Liver (tissue), 9 donors: ENCODE measurements around the gene ATP5F1D. TPM values are rescaled to one million over a fixed set of nuclear protein-coding genes. Genes with fewer than 3 reads are reported as not detected.
A peak's percentile ranks its signal among the peaks of the same experiment; 100 is the strongest.

Experiments
- DNase-seq: peaks from one replicate; pipeline ENCODE4 v3.0.0-alpha.2; 2017; ENCODE audit warnings: low spot score
- H3K27ac ChIP-seq, 2 donors: one replicate each; pipeline ENCODE4 v1.7.0; 2013; ENCODE audit warnings: inconsistent platforms in 2 of 2, low read length in 2 of 2, control low read depth in 1 of 2, low read depth in 1 of 2, mild to moderate bottlenecking in 1 of 2
- H3K27me3 ChIP-seq, 4 donors: one replicate each; pipeline versions ENCODE4 v1.6.1 to v1.7.0; 2013; ENCODE audit warnings: low read length in 3 of 4, inconsistent platforms in 1 of 4, mild to moderate bottlenecking in 1 of 4, moderate library complexity in 1 of 4; ENCODE audit not compliant: control insufficient read depth in 4 of 4, insufficient read depth in 4 of 4
- H3K36me3 ChIP-seq, 4 donors: one replicate each; pipeline versions ENCODE4 v1.6.1 to v1.7.0; 2013; ENCODE audit warnings: low read length in 3 of 4, mild to moderate bottlenecking in 3 of 4, low read depth in 1 of 4, moderate library complexity in 1 of 4; ENCODE audit not compliant: control insufficient read depth in 4 of 4, insufficient read depth in 3 of 4
- H3K4me1 ChIP-seq, 4 donors: one replicate each; pipeline versions ENCODE4 v1.6.1 to v1.7.0; 2013; ENCODE audit warnings: low read length in 3 of 4, mild to moderate bottlenecking in 3 of 4, moderate library complexity in 1 of 4; ENCODE audit not compliant: control insufficient read depth in 4 of 4, insufficient read depth in 4 of 4
- H3K4me3 ChIP-seq, 3 donors: one replicate each; pipeline versions ENCODE4 v1.6.1 to v1.7.0; 2013; ENCODE audit warnings: low read length in 3 of 3, control low read depth in 1 of 3, low read depth in 1 of 3, mild to moderate bottlenecking in 1 of 3
- H3K9ac ChIP-seq, 2 donors: one replicate each; pipeline ENCODE4 v1.7.0; 2013; ENCODE audit warnings: low read length in 2 of 2, mild to moderate bottlenecking in 2 of 2, moderate library complexity in 2 of 2, control low read depth in 1 of 2, low read depth in 1 of 2
- H3K9me3 ChIP-seq, 4 donors: one replicate each; pipeline versions ENCODE4 v1.6.1 to v1.7.0; 2013; ENCODE audit warnings: low read length in 3 of 4; ENCODE audit not compliant: control insufficient read depth in 4 of 4
- HNF4A ChIP-seq, 2 donors: conservative IDR thresholded peaks; 2 replicates each; pipeline ENCODE4 v1.6.1; 2016; ENCODE audit warnings: antibody characterized with exemption in 2 of 2, mild to moderate bottlenecking in 2 of 2
- NR2F2 ChIP-seq: IDR thresholded peaks from 2 replicates; pipeline ENCODE4 v1.6.1; 2016; ENCODE audit warnings: antibody characterized with exemption
- RAD21 ChIP-seq, 2 donors: IDR thresholded peaks; 2 replicates each; pipeline ENCODE4 v1.6.1; 2016; ENCODE audit warnings: antibody characterized with exemption in 2 of 2, mild to moderate bottlenecking in 2 of 2
- TAF1 ChIP-seq: conservative IDR thresholded peaks from 2 replicates; pipeline ENCODE4 v1.6.1; 2016; ENCODE audit warnings: antibody characterized with exemption, mild to moderate bottlenecking
- WGBS: extraction: QIAGEN DNeasy Blood & Tissue Kit; methylation state at CpG from one replicate; pipeline ENCODE4 v1.1.7; 2013; 5-methylcytosine and 5-hydroxymethylcytosine counted together
- polyA plus RNA-seq, 2 donors: library from polyadenylated mRNA; stranded (reverse) in 1 of 2; unstranded in 1 of 2; fragments of 200-250 nt in 1 of 2; fragments of >200 nt in 1 of 2; fragmentation: Nextera tagmentation in 1 of 2; extraction: Ambion mirVana in 1 of 2; gene quantifications; one replicate each; pipeline versions ENCODE4 v1.2.1 to v1.2.3, GENCODE V29; 2013 to 2015
- total RNA-seq, 2 donors: library from RNA; depleted of rRNA; stranded (reverse); fragments of >200 nt; gene quantifications; one replicate each; pipeline ENCODE4 v1.2.3, GENCODE V29; 2014
- TF ChIP-seq, protein P1 (sequence below): fragments of 150-350 bp; IDR thresholded peaks from 2 replicates; pipeline ENCODE4 v1.5.1; 2017; ENCODE audit warnings: improper control_type of control experiment, low read depth, low read length; ENCODE audit not compliant: missing input control
- TF ChIP-seq, protein P2 (sequence below): IDR thresholded peaks from 2 replicates; pipeline ENCODE4 v1.6.1; 2016; ENCODE audit warnings: antibody characterized with exemption, mild to moderate bottlenecking
- TF ChIP-seq, protein P3 (sequence below): IDR thresholded peaks from 2 replicates; pipeline ENCODE4 v1.6.1; 2016; ENCODE audit warnings: antibody characterized with exemption
- TF ChIP-seq, protein P4 (sequence below): IDR thresholded peaks from 2 replicates; pipeline ENCODE4 v1.6.1; 2016; ENCODE audit warnings: antibody characterized with exemption
- donor health status: healthy.
- donor health status: healthy.
- donor health status: healthy.
- donor health status: healthy.
- donor health status: healthy.

Gene ATP5F1D
- total and polyA plus RNA-seq, 4 donors = 20.2 to 315 (median 145) TPM

DNA sequence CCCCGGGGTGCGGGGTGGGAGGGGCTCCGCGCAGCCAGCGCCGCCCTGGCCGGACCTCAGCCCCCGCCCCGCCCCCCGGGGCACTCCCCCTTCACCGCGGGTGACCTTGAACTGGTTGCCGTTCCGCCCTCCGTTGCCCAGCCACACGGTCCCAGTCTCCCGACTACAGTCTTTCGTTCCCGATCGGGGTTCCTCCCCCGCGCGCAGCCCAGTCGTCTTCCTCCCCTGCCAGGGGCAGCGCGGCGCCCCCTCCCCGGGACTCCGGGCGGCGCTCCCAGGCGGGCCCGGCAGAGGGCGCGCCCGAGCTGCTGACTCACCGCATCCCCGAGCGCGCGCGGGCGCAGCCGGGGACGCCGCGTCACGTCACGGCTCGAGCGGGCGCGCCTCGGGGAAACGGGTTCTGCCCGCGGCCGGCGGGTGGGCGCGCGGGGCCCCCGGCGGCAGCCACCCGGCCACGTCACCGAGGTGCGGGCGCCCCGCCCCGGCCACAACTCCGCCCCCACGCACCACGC lies 7.3 kb downstream of the ATP5F1D start:
- WGBS = under 1% methylated on average over 74 of the region's 74 CpGs
- DNase-seq = peak; percentile 79
- Histone ChIP-seq H3K27ac (peak overlapping the region; percentile 97 to 99), H3K9me3 (no peaks in the 10 kb centered on the region), H3K4me1 (peaks cover 24 to 66% (median 43%) of the 10 kb centered on the region in 4 donors), H3K4me3 (peak overlapping the region; percentile 47 to 75 (median 62)), H3K36me3 (peaks cover 0 to 4% (median 0%) of the 10 kb centered on the region in 4 donors), H3K27me3 (no peaks in the 10 kb centered on the region), H3K9ac (peak overlapping the region; percentile 10 to 27)
- TF ChIP-seq TAF1 (peak; percentile 7), HNF4A (conservative IDR thresholded peaks at IDR 0.05) (no peak)
- TF ChIP-seq, protein P1, sequence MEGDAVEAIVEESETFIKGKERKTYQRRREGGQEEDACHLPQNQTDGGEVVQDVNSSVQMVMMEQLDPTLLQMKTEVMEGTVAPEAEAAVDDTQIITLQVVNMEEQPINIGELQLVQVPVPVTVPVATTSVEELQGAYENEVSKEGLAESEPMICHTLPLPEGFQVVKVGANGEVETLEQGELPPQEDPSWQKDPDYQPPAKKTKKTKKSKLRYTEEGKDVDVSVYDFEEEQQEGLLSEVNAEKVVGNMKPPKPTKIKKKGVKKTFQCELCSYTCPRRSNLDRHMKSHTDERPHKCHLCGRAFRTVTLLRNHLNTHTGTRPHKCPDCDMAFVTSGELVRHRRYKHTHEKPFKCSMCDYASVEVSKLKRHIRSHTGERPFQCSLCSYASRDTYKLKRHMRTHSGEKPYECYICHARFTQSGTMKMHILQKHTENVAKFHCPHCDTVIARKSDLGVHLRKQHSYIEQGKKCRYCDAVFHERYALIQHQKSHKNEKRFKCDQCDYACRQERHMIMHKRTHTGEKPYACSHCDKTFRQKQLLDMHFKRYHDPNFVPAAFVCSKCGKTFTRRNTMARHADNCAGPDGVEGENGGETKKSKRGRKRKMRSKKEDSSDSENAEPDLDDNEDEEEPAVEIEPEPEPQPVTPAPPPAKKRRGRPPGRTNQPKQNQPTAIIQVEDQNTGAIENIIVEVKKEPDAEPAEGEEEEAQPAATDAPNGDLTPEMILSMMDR = peak; percentile 75

DNA sequence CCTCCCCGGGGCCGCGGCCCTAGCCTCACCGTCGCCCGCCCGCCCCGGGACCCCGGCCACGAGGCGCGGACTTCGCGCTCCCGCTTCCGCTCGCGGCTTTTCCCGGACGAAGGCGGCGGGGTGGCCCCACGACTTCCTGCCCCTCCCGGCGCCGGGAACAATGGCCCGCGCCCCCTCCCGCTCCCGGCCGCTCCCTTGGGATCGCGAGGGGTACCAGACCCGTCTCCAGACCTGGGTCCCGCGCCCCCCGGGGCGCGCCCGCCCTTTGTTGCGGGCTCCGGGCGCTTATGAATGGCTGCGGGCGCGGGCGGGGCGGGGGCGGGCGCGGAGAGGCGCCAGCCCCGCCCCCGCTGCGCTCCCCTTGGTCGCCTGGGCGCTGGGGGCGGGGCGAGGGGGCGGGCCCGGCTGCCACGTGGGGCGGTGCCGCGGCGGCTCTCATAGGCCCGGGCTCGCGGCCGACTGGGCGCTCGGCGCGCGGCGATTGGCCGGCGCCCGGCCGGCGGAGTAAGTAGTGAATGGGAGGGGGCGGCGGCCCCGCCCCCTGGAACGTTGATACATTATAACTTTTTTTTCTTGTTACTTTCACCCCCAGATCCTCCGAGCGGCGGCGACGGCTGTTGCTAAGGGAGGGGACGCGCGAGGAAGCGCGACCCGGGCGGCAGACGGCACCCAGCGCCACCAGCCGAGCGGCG lies 7.9 kb downstream of the ATP5F1D start:
- Histone ChIP-seq H3K9ac (peak overlapping the region in 1 of 2 donors; percentile 27), H3K4me1 (peaks cover 22 to 66% (median 44%) of the 10 kb centered on the region in 4 donors)

DNA sequence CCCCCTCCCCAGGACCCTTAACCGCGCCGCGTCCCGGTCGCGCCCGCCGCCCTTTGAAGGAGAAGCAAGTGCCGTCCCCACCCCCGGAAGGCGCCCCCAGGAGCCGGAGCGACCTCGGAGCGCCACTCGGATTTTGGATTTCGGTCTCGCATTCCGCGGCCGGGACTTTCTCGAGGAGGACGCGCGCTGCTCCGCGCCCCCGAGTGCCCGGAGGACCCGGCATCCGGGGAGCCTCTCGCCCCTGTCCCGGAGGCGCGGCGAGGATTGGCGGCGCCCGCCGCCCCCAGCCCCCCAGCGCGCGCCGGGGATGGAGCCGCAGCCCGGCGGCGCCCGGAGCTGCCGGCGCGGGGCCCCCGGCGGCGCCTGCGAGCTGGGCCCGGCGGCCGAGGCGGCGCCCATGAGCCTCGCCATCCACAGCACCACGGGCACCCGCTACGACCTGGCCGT lies 8.5 kb downstream of the ATP5F1D start:
- peak overlapping the region; percentile 55 to 75 (median 75) for H3K4me3 ChIP-seq
- DNase-seq = no peak
- TF ChIP-seq, protein P2, sequence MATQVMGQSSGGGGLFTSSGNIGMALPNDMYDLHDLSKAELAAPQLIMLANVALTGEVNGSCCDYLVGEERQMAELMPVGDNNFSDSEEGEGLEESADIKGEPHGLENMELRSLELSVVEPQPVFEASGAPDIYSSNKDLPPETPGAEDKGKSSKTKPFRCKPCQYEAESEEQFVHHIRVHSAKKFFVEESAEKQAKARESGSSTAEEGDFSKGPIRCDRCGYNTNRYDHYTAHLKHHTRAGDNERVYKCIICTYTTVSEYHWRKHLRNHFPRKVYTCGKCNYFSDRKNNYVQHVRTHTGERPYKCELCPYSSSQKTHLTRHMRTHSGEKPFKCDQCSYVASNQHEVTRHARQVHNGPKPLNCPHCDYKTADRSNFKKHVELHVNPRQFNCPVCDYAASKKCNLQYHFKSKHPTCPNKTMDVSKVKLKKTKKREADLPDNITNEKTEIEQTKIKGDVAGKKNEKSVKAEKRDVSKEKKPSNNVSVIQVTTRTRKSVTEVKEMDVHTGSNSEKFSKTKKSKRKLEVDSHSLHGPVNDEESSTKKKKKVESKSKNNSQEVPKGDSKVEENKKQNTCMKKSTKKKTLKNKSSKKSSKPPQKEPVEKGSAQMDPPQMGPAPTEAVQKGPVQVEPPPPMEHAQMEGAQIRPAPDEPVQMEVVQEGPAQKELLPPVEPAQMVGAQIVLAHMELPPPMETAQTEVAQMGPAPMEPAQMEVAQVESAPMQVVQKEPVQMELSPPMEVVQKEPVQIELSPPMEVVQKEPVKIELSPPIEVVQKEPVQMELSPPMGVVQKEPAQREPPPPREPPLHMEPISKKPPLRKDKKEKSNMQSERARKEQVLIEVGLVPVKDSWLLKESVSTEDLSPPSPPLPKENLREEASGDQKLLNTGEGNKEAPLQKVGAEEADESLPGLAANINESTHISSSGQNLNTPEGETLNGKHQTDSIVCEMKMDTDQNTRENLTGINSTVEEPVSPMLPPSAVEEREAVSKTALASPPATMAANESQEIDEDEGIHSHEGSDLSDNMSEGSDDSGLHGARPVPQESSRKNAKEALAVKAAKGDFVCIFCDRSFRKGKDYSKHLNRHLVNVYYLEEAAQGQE = no peak
- TF ChIP-seq, protein P3, sequence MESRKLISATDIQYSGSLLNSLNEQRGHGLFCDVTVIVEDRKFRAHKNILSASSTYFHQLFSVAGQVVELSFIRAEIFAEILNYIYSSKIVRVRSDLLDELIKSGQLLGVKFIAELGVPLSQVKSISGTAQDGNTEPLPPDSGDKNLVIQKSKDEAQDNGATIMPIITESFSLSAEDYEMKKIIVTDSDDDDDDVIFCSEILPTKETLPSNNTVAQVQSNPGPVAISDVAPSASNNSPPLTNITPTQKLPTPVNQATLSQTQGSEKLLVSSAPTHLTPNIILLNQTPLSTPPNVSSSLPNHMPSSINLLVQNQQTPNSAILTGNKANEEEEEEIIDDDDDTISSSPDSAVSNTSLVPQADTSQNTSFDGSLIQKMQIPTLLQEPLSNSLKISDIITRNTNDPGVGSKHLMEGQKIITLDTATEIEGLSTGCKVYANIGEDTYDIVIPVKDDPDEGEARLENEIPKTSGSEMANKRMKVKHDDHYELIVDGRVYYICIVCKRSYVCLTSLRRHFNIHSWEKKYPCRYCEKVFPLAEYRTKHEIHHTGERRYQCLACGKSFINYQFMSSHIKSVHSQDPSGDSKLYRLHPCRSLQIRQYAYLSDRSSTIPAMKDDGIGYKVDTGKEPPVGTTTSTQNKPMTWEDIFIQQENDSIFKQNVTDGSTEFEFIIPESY = no peak
- TF ChIP-seq, protein P4, sequence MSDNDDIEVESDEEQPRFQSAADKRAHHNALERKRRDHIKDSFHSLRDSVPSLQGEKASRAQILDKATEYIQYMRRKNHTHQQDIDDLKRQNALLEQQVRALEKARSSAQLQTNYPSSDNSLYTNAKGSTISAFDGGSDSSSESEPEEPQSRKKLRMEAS = no peak
- no peak overlapping the region for H3K9ac ChIP-seq
- no peaks in the 10 kb centered on the region for H3K9me3 ChIP-seq
- peaks cover 25 to 66% (median 45%) of the 10 kb centered on the region in 4 donors for H3K4me1 ChIP-seq
- WGBS = under 1% methylated on average over 67 of the region's 67 CpGs
- no peaks in the 10 kb centered on the region for H3K27me3 ChIP-seq
- H3K36me3 ChIP-seq = peaks cover 4 to 15% (median 6%) of the 10 kb centered on the region in 4 donors
- peak overlapping the region; percentile 46 to 58 for H3K27ac ChIP-seq

More for the DNA sequence above, 7.9 kb downstream of the ATP5F1D start:
- H3K9me3 ChIP-seq = no peaks in the 10 kb centered on the region
- peak overlapping the region; percentile 97 to 99 for H3K27ac ChIP-seq
- no peaks in the 10 kb centered on the region for H3K27me3 ChIP-seq
- peaks cover 0 to 10% (median 2%) of the 10 kb centered on the region in 4 donors for H3K36me3 ChIP-seq
- peak; percentile 97 for DNase-seq
- TF ChIP-seq, protein P2 = peak; percentile 39
- TF ChIP-seq RAD21 (IDR thresholded peaks at IDR 0.05) (peak in 1 of 2 donors; percentile 11), NR2F2 (no peak), HNF4A (conservative IDR thresholded peaks at IDR 0.05) (peak in 1 of 2 donors; percentile 5)
- peak overlapping the region; percentile 55 to 75 (median 75) for H3K4me3 ChIP-seq
- under 1% methylated on average over 102 of the region's 102 CpGs for WGBS
